SK-N-SH (cell line): ENCODE results near the gene RRP1B. TPM values are rescaled to one million over a fixed set of nuclear protein-coding genes. Genes with fewer than 3 reads are reported as not detected.
A peak's percentile ranks its signal among the peaks of the same experiment; 100 is the strongest.

ENCODE experiments used
- CTCF ChIA-PET: fragments of 300-600, 350-600 bp; formaldehyde crosslinking; extraction: SDS; loops from one replicate; lab custom pipeline; 2021; lab: Yijun Ruan, JAX
- POLR2A ChIA-PET: fragments of 350-600 bp; sonication (Branson Sonifier 250); formaldehyde crosslinking; extraction: SDS; loops from one replicate; lab custom pipeline; 2020; ENCODE audit warnings: antibody characterized with exemption, inconsistent platforms; lab: Yijun Ruan, JAX
- DNase-seq: peaks from one replicate; pipeline ENCODE4 v3.0.0; 2012
- H2AFZ ChIP-seq: fragments of 200-600 bp; sonication (generic); 2 replicates; pipeline ENCODE4 v1.8.1; 2016; ENCODE audit warnings: antibody characterized with exemption, mild to moderate bottlenecking, low read depth
- H3F3A ChIP-seq: fragments of 200-600 bp; sonication (generic); replicated peaks from 2 replicates; pipeline ENCODE3; 2016; ENCODE audit warnings: antibody characterized with exemption, mild to moderate bottlenecking; ENCODE audit not compliant: insufficient read depth
- H3K27ac ChIP-seq, 2 experiments: fragments of 200-500 bp in 1 of 2; fragments of 200-600 bp in 1 of 2; sonication (Bioruptor generic) in 1 of 2; sonication (generic), shearing (Covaris generic) in 1 of 2; 2 replicates each; pipeline versions ENCODE4 v1.5.1 to v1.6.1; 2014 to 2016; ENCODE audit warnings: low read depth in 2 of 2, inconsistent platforms in 1 of 2, low read length in 1 of 2, mild to moderate bottlenecking in 1 of 2, mixed read lengths in 1 of 2
- H3K27me3 ChIP-seq: fragments of 200-600 bp; sonication (generic), shearing (Covaris generic); 2 replicates; pipeline ENCODE4 v1.6.1; 2016; ENCODE audit warnings: mixed run types; ENCODE audit not compliant: insufficient read depth
- H3K36me3 ChIP-seq, 2 experiments: fragments of 200-500 bp in 1 of 2; fragments of 200-600 bp in 1 of 2; sonication (Bioruptor generic) in 1 of 2; sonication (generic) in 1 of 2; replicated peaks in 1 of 2; 2 replicates each; pipeline versions ENCODE3 to v1.5.1; 2014 to 2016; ENCODE audit warnings: low read length in 1 of 2, mild to moderate bottlenecking in 1 of 2; ENCODE audit not compliant: insufficient read depth in 2 of 2, control insufficient read depth in 1 of 2
- H3K4me1 ChIP-seq, 2 experiments: fragments of 200-500 bp in 1 of 2; fragments of 200-600 bp in 1 of 2; sonication (Bioruptor generic) in 1 of 2; sonication (generic), shearing (Covaris generic) in 1 of 2; 2 replicates each; pipeline versions ENCODE4 v1.5.1 to v1.6.1; 2014 to 2016; ENCODE audit warnings: low read depth in 1 of 2, low read length in 1 of 2, mixed run types in 1 of 2; ENCODE audit not compliant: insufficient read depth in 2 of 2, control insufficient read depth in 1 of 2
- H3K4me2 ChIP-seq: fragments of 200-600 bp; sonication (generic), shearing (Covaris generic); 2 replicates; pipeline ENCODE4 v1.6.1; 2017; ENCODE audit warnings: mixed run types
- H3K4me3 ChIP-seq, 2 experiments: fragments of 200-500 bp in 1 of 2; fragments of 200-600 bp in 1 of 2; sonication (Bioruptor generic) in 1 of 2; sonication (generic), shearing (Covaris generic) in 1 of 2; 2 replicates each; pipeline versions ENCODE4 v1.5.1 to v1.8.1; 2014 to 2016; ENCODE audit warnings: low read depth in 2 of 2, inconsistent platforms in 1 of 2, low read length in 1 of 2, mild to moderate bottlenecking in 1 of 2, mixed read lengths in 1 of 2, moderate library complexity in 1 of 2
- H3K79me2 ChIP-seq: fragments of 200-600 bp; sonication (generic); 2 replicates; pipeline ENCODE4 v1.8.1; 2017; ENCODE audit warnings: mild to moderate bottlenecking; ENCODE audit not compliant: insufficient read depth
- H3K9ac ChIP-seq: fragments of 200-600 bp; sonication (generic); 2 replicates; pipeline ENCODE4 v1.6.1; 2017; ENCODE audit warnings: mixed run types
- H3K9me2 ChIP-seq: fragments of 200-600 bp; sonication (generic); 2 replicates; pipeline ENCODE4 v1.6.1; 2017; ENCODE audit warnings: mixed run types
- H3K9me3 ChIP-seq: fragments of 200-600 bp; sonication (generic); 2 replicates; pipeline ENCODE4 v1.6.1; 2017; ENCODE audit warnings: mixed run types, mild to moderate bottlenecking, moderate library complexity
- H4K20me1 ChIP-seq: fragments of 200-600 bp; sonication (generic); 2 replicates; pipeline ENCODE4 v1.6.1; 2017; ENCODE audit warnings: mild to moderate bottlenecking, mixed run types; ENCODE audit not compliant: insufficient read depth
- CHD2 ChIP-seq: fragments of 150-350 bp; IDR thresholded peaks from 2 replicates; pipeline ENCODE4 v1.6.1; 2018; ENCODE audit warnings: low read length; ENCODE audit not compliant: partially characterized antibody
- CTCF ChIP-seq: fragments of 200-600 bp; sonication (generic); IDR thresholded peaks from 2 replicates; pipeline ENCODE4 v1.6.1; 2017; ENCODE audit warnings: antibody characterized with exemption, mild to moderate bottlenecking, moderate library complexity
- EP300 ChIP-seq, 2 experiments: IDR thresholded peaks; 2 replicates each; pipeline versions ENCODE4 v1.4.0 to v1.6.1; 2012; ENCODE audit warnings: borderline replicate concordance in 1 of 2, low read depth in 1 of 2, low read length in 1 of 2
- GABPA ChIP-seq: IDR thresholded peaks from 2 replicates; pipeline ENCODE4 v1.4.0; 2012; ENCODE audit warnings: low read depth, mild to moderate bottlenecking
- MAX ChIP-seq: IDR thresholded peaks from 2 replicates; pipeline ENCODE4 v1.4.0; 2012; ENCODE audit warnings: low read depth
- MEF2A ChIP-seq: IDR thresholded peaks from 2 replicates; pipeline ENCODE4 v1.4.0; 2012; ENCODE audit warnings: low read depth, borderline replicate concordance
- MXI1 ChIP-seq: IDR thresholded peaks from 2 replicates; pipeline ENCODE4 v1.6.1; 2012; ENCODE audit warnings: mild to moderate bottlenecking, low read depth, low read length, improper control_type of control experiment
- NFIC ChIP-seq: IDR thresholded peaks from 2 replicates; pipeline ENCODE4 v1.4.0; 2012; ENCODE audit warnings: borderline replicate concordance
- RAD21 ChIP-seq: IDR thresholded peaks from 2 replicates; pipeline ENCODE4 v1.6.1; 2012; ENCODE audit warnings: mild to moderate bottlenecking, low read length
- RCOR1 ChIP-seq: fragments of 150-350 bp; IDR thresholded peaks from 2 replicates; pipeline ENCODE4 v1.6.1; 2017; ENCODE audit warnings: antibody characterized with exemption, low read length
- SIN3A ChIP-seq: IDR thresholded peaks from 2 replicates; pipeline ENCODE4 v1.6.1; 2012; ENCODE audit warnings: low read depth, mild to moderate bottlenecking, low read length, moderate library complexity, borderline replicate concordance
- SMC3 ChIP-seq: IDR thresholded peaks from 2 replicates; pipeline ENCODE4 v1.6.1; 2012; ENCODE audit warnings: low read depth, low read length, improper control_type of control experiment
- TAF1 ChIP-seq: IDR thresholded peaks from 2 replicates; pipeline ENCODE4 v1.6.1; 2012; ENCODE audit warnings: low read depth, mild to moderate bottlenecking, low read length, moderate library complexity, borderline replicate concordance
- TCF12 ChIP-seq: IDR thresholded peaks from 2 replicates; pipeline ENCODE4 v1.4.0; 2012
- USF1 ChIP-seq: IDR thresholded peaks from 2 replicates; pipeline ENCODE4 v1.4.0; 2012; ENCODE audit warnings: low read depth, borderline replicate concordance
- ZBTB33 ChIP-seq: IDR thresholded peaks from 2 replicates; pipeline ENCODE4 v1.4.0; 2012; ENCODE audit warnings: low read depth, borderline replicate concordance
- WGBS: methylation state at CpG from one replicate; pipeline ENCODE4 v1.1.6; 2017; ENCODE audit warnings: low lambda C conversion rate; 5-methylcytosine and 5-hydroxymethylcytosine counted together
- polyA plus RNA-seq, 3 experiments: library from polyadenylated mRNA; depleted of rRNA; stranded (reverse); fragments of >200 nt; gene quantifications; 2 replicates each; pipeline ENCODE4 v1.2.3, GENCODE V29; 2012
- TF ChIP-seq, protein P1 (sequence below): fragments of 150-350 bp; IDR thresholded peaks from 2 replicates; pipeline ENCODE4 v1.6.1; 2017; ENCODE audit warnings: antibody characterized with exemption, low read length, low read depth, borderline replicate concordance
- TF ChIP-seq, protein P2 (sequence below): IDR thresholded peaks from 2 replicates; pipeline ENCODE4; 2012

RRP1B gene
- polyA plus RNA-seq, 1 of the 3 experiments (the other 2 are of a cell fraction): 10.4 TPM

DNA sequence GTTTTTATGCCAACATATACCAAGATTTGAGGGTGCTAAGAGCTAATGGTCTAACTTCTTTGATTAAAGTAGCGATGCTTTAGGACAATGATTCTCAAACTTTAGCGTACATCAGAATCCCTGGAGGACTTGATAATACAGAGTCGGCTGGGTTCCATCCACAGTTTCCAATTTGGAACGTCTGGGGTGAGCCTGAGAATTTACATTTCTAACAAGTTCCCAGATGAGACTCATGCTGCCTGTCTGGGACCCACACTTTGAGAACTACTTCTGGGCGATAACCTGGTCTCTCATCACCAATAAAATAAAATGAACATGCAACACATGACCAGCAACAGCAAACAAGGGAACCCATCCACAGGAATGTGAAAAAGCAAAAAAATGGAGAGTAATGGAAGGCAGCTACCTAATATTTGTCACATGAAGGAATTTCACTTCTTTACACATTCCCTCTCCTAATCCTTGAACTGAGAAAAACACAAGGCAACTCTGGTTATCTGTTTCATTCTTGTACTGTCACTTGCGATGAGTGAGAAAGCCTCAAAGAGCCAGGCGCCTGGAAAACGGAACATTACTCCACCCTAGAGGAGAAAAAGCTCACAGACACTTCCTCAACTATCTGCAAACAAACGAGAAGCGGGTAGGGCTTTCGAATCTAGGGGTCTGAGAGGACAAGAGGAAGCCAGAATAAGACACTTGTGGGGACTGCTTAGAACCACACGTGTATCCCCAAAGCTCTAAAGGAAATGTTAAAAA lies 14.0 kb upstream of the RRP1B start:
- H3K27ac ChIP-seq: peak overlapping the region in 1 of 2 experiments; percentile 69; a peak in 2 of 4 replicates
- TF ChIP-seq NFIC (no peak), RAD21 (peak; percentile 70), RCOR1 (no peak), TAF1 (no peak), CHD2 (no peak), ZBTB33 (no peak), CTCF (peak; percentile 58), USF1 (no peak), SIN3A (no peak), EP300 (IDR thresholded peaks at IDR 0.05; ENCODE audit: borderline replicate concordance in 1 of 2, low read depth in 1 of 2, low read length in 1 of 2) (no peak), TCF12 (no peak), MEF2A (no peak), SMC3 (peak; percentile 57), GABPA (no peak), MAX (no peak), MXI1 (no peak)
- TF ChIP-seq, protein P1, sequence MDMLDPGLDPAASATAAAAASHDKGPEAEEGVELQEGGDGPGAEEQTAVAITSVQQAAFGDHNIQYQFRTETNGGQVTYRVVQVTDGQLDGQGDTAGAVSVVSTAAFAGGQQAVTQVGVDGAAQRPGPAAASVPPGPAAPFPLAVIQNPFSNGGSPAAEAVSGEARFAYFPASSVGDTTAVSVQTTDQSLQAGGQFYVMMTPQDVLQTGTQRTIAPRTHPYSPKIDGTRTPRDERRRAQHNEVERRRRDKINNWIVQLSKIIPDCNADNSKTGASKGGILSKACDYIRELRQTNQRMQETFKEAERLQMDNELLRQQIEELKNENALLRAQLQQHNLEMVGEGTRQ: no peak
- TF ChIP-seq, protein P2, sequence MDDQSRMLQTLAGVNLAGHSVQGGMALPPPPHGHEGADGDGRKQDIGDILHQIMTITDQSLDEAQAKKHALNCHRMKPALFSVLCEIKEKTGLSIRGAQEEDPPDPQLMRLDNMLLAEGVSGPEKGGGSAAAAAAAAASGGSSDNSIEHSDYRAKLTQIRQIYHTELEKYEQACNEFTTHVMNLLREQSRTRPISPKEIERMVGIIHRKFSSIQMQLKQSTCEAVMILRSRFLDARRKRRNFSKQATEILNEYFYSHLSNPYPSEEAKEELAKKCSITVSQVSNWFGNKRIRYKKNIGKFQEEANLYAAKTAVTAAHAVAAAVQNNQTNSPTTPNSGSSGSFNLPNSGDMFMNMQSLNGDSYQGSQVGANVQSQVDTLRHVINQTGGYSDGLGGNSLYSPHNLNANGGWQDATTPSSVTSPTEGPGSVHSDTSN: peak; percentile 15; the same call in 1 of the 2 replicates
- H2AFZ ChIP-seq: no peak overlapping the region
- DNase-seq: no peak
- H4K20me1 ChIP-seq: no peaks in the 10 kb centered on the region
- H3K9ac ChIP-seq: peak overlapping the region; percentile 4; the same call in 1 of the 2 replicates
- no peaks in the 10 kb centered on the region for H3K27me3 ChIP-seq
- peaks cover 9% of the 10 kb centered on the region for H3F3A ChIP-seq
- H3K79me2 ChIP-seq: no peaks in the 10 kb centered on the region
- H3K36me3 ChIP-seq: no peaks in the 10 kb centered on the region
- no peak overlapping the region for H3K4me2 ChIP-seq
- 77% methylated on average over 12 of the region's 12 CpGs for WGBS
- H3K9me2 ChIP-seq: no peaks in the 10 kb centered on the region
- ChIA-PET CTCF (interaction anchor here (0.9 to 4.7 kb wide), 15 partner anchors 11 to 438 kb away, joined by 3 to 30 read pairs (median 3); no protein-coding TSS in a partner anchor), POLR2A (no interaction called here)
- no peak overlapping the region for H3K4me3 ChIP-seq
- no peaks in the 10 kb centered on the region for H3K9me3 ChIP-seq
- H3K4me1 ChIP-seq: peaks cover 2 to 12% of the 10 kb centered on the region in 2 experiments; a peak in 3 of 4 replicates
